ENCODE data around the gene TRABD2B.

DNA sequence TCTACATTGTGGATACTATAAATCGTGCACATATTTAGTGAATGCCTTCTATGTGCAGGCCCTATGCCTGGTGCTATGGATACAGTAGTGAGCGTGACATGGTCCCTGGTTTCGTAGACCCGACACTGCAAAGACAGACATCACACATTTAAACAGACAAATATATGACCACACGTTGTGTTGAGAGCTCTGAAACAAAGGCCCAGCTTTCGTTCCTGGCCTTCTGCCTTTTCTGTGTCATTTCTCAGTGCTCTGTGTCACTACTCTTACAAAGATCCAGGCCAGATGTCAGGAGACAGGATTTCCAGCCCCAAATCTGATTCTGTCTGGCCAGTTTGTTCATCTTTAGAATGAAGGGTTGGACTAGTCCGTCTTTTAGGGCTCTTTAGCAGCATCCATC is 19.3 kb upstream of the TRABD2B start:
- TF ChIP-seq POLR2A (IDR thresholded peaks at IDR 0.05) = no peak
- TF ChIP-seq, protein P1, sequence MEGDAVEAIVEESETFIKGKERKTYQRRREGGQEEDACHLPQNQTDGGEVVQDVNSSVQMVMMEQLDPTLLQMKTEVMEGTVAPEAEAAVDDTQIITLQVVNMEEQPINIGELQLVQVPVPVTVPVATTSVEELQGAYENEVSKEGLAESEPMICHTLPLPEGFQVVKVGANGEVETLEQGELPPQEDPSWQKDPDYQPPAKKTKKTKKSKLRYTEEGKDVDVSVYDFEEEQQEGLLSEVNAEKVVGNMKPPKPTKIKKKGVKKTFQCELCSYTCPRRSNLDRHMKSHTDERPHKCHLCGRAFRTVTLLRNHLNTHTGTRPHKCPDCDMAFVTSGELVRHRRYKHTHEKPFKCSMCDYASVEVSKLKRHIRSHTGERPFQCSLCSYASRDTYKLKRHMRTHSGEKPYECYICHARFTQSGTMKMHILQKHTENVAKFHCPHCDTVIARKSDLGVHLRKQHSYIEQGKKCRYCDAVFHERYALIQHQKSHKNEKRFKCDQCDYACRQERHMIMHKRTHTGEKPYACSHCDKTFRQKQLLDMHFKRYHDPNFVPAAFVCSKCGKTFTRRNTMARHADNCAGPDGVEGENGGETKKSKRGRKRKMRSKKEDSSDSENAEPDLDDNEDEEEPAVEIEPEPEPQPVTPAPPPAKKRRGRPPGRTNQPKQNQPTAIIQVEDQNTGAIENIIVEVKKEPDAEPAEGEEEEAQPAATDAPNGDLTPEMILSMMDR (IDR thresholded peaks at IDR 0.05) = no peak
